ENCODE results near the gene SCYL1. TPM values are rescaled to one million over a fixed set of nuclear protein-coding genes. Genes with fewer than 3 reads are reported as not detected.

The SCYL1 gene
- total and polyA plus RNA-seq, 2 experiments from 2014 or later: 52.7 to 66.1 TPM

GRCh38 chr11:65502555-65503367 is 22.1 kb upstream of the SCYL1 start:
- peaks cover 83% of the 10 kb centered on the region for H3F3A ChIP-seq (replicated peaks; ENCODE audit: low read depth)
- H3K36me3 ChIP-seq (ENCODE audit: insufficient read depth): peaks cover 57% of the 10 kb centered on the region
- Mint-ChIP-seq H3K27me3 (ENCODE audit: insufficient read depth, low read depth, poor library complexity) (peaks cover 47% of the 10 kb centered on the region), H3K4me3 (no peak overlapping the region), H3K4me1 (peaks cover 40% of the 10 kb centered on the region), H3K36me3 (ENCODE audit: low read depth) (no peaks in the 10 kb centered on the region; the same call in 2 of the 3 replicates), H3K27ac (no peak overlapping the region), H3K9me3 (peaks cover 10% of the 10 kb centered on the region; the same call in 2 of the 3 replicates)
- ATAC-seq (no peak), DNase-seq (ENCODE audit: low spot score) (no peak)
- no peaks in the 10 kb centered on the region for H3K27me3 ChIP-seq (ENCODE audit: insufficient read depth)
- peak overlapping the region; percentile 84 for H3K4me2 ChIP-seq
- H4K20me1 ChIP-seq (replicated peaks; ENCODE audit: insufficient read depth): peaks cover 61% of the 10 kb centered on the region
- H3K9me2 ChIP-seq (ENCODE audit: insufficient read depth): no peaks in the 10 kb centered on the region
- H3K4me1 ChIP-seq (ENCODE audit: insufficient read depth): peaks cover 25% of the 10 kb centered on the region
- peak overlapping the region; percentile 65 for H3K4me3 ChIP-seq
- H2AFZ ChIP-seq: no peak overlapping the region
- peaks cover 84% of the 10 kb centered on the region for H3K79me2 ChIP-seq (replicated peaks; ENCODE audit: insufficient read depth)
- TF ChIP-seq CREB1 (CRISPR knock-in tag; IDR thresholded peaks at IDR 0.05; ENCODE audit: low read depth) (no peak), CTCF (conservative IDR thresholded peaks at IDR 0.05; ENCODE audit: low read depth in 2 of 2) (no peak), EZH2 (IDR thresholded peaks at IDR 0.05; ENCODE audit: low read depth, unreplicated experiment) (no peak), POLR2AphosphoS5 (IDR thresholded peaks at IDR 0.05; ENCODE audit: low read depth) (no peak; the same call in 1 of the 2 replicates), EZH2phosphoT487 (IDR thresholded peaks at IDR 0.05; ENCODE audit: unreplicated experiment) (no peak), STAT1 (IDR thresholded peaks at IDR 0.05; ENCODE audit: unreplicated experiment) (no peak), ZNF462 (CRISPR knock-in tag; IDR thresholded peaks at IDR 0.05) (no peak), REST (IDR thresholded peaks at IDR 0.05; ENCODE audit: unreplicated experiment) (no peak), ZNF114 (CRISPR knock-in tag; IDR thresholded peaks at IDR 0.05) (no peak)
- peak overlapping the region; percentile 100; the same call in 1 of the 2 replicates for H3K27ac ChIP-seq (ENCODE audit: low read depth)
